GM19035 (cell line): ENCODE data around the gene IKZF3.
"Not testable (repeated sequence)": the region's sequence is repeated elsewhere in the genome, so short reads cannot be mapped to it uniquely, and the experiment has no call there.

ENCODE experiments used
- ATAC-seq: cut with Tn5 transposase; IDR thresholded peaks from one replicate; pipeline ENCODE4 v1.9.1; 2021; ENCODE audit not compliant: unreplicated experiment

IKZF3 gene

DNA sequence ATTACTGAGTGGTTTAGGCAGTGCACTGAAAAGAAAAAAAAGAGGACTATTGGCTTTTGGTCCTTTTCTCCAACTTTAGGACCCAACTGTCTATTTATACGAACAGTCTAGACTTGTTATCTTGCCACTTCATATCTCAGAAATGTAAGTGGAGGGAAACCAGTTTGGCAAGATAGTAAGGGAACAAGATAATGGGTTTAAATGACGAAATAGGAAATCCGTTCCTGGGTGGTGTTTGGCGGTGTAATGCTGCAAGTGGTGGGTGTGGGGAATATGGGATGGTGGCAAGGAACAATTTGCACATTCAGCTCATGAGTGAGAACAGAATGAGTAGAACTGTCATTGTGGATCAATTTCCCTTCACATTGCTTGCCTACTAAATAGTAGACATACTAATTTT, 81.6 kb downstream of the IKZF3 start:
- no peak for ATAC-seq

DNA sequence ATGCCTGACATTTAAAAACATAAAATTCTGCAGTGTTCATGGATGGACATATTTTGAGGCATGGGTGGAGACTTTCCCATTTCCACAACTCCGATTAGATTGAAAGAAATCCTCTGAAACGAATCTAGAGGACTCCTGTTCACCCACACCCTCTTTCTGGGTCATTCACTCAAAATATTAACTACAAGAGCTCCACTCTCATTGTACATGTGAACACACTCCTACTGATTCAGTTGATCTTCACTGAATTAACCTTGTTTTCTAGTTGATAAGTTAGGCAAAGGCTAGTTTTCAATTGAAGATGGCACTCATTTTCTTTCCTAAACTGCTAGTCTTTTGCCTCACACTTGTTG, 82.3 kb downstream of the IKZF3 start:
- no peak for ATAC-seq

DNA sequence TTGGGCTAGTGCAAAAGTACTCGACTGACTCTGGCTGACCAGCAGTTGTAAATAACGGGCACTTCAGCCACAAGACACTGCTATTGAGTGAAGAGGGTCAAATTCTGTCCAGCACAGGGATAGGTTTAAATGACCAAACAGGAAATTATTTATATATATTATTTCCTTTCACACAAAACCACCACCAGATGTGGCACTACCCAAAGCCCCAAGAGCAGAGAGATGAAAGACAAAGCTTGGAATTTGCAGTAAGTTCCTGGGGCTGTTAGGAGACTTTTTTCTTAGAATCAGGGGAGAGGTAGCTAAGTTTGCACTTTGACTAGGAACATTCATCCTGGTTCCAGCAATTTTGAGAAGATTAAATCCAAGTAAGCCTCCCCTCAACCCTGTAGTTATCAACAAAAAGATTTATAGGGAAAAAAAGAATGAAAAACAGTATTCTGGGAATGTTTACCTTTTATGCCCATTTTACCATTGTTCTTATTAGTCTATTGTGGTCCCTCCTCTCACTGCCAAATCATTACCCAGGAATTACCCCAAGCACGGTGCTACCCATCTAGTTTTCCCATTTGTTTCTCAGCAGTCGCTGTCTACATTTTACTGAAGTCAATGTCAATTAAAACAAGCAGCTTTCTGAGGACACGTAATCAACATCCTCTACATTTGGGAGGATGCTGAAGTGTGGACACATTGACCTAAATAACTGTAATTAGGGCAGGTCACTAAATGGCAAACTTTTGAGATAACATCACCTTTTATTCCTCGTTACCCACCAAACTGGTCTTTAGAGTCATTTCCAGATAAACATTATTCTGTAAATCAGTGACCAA, 82.9 kb downstream of the IKZF3 start:
- no peak for ATAC-seq

DNA sequence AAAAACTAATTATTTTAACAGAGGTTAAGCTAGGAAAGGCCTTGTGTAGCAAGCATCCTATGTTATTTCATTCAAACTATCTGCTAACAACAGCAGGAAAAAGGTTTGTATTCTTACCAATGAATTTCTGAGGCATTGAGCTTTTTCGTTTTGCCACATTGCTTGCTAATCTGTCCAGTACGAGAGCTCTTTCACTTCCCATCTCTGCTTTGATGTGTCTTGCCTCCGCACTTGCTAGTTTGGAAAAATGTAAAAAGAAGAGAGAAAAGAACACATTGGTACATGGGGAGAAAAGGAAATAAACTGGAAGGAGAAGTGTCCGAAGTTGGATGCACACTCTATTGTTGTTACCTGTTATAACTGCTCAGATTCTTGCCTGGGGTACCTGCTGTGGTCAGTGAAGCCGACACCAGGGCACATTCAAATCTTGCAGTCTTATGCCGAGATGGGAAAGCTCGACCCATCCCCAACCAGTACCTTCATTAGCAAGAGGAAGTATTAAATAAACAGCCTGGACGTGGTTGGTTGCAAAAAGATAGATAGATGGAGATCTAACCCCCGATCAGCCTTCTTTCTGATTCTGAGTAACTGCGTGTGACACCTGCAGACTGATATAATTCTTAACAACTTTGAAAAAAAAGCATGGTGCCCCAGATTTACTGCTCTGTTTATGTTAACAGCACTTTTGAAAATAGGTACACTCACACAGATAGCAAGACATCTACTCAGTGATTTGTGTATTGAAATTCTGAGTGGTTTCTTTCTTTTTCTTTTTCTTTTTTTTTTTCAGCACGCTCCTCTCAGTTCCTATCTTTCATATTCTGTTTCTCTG, 86.4 kb downstream of the IKZF3 start:
- peak; percentile 49 for ATAC-seq

DNA sequence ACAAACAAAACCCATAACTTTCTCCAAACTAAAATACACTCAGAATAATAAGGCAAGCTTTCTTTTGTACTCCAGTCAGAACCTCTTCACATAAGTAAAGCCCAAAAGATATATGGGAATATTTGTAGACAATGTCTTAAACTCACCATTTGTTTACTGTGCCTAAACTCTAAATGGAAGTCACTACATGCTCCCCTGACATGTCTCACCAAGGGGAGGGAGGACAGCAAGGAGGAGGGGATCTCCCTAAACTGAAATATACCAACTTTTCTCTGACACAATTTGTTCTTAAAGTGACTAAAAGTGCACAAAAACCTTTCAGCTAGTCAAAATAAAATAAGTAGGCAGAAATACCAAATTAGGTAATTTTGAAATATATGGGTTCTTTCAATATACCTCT, 87.9 kb downstream of the IKZF3 start:
- no peak for ATAC-seq

DNA sequence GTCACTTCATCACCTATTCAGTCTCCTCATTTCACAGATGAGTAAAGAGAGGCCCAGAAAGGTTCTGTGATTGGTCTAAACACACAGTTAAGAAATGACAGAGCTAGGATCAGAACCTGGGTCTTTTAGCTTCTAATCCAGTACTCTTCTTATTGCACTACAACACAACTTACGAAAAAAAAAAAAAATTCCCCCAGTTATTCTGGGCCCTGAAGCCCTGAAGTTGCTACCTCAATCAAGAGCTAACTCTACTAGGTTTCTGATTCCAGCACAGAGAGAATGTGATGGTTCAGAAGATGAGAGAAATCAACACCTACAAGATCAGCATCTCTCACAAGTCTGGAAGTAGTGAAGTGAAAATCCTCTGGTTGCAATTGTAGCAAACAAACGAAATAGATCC, 89.1 kb downstream of the IKZF3 start:
- no peak for ATAC-seq

DNA sequence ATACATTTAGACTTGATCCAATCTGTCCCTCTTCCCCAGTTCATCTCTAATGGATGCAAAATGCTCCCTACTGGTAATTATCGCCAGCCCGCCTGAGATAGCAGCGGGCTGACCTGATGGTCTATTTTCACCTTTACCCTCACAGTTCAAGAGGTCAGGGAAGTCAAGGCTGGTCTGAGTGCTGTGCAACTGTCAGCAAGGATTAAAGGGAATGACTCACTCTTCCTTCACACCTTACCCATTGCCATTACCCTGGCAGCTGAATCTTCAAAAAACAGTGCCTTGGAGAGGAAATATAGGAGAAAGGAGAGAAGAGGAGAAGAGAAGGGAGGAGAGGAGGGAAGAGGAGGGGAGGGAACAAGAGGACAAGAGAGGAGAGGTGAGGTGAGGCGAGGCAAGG, 90.1 kb downstream of the IKZF3 start:
- ATAC-seq = no peak

DNA sequence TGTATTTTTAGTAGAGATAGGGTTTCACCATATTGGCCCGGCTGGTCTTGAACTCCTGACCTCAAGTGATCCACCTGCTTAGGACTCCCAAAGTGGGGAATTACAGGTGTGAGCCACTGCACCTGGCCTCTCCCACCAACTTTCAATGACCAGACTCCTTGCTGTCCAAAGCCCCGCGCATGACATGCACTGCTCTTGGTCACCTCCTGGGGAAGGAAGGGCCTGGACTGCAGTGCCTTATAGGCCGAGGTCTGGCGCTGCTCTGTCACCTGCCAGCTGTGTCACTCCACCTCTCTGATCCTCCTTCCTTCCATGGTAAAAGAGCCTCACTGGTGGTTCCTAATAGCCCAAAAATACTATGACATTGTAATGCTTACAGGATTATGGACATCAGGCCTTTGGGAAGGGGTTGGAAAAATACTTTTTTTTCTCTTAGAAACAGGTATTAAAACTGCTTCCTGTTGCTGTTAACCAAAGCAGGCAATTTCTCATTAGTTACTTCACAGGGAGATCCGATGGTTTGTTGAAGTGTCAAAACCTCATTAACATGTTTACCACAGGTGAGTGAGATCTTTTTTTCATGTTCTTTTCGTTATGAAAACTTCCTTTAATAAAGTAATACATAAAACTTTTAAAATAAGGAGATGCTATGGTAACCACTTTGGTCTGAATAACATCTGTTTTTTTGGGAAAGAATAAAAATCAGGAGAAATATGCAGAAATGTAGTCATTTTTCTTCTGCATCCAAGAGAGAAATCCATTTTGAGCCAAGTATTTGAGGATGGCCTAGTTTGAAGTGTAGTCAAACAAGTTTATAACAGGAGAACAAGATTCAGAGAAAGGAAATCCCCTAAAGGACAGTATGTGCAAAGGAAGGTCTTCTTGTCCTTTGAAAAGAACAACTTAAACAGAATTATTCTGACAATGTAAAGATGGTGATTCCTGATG, 90.9 kb downstream of the IKZF3 start:
- ATAC-seq = no peak

DNA sequence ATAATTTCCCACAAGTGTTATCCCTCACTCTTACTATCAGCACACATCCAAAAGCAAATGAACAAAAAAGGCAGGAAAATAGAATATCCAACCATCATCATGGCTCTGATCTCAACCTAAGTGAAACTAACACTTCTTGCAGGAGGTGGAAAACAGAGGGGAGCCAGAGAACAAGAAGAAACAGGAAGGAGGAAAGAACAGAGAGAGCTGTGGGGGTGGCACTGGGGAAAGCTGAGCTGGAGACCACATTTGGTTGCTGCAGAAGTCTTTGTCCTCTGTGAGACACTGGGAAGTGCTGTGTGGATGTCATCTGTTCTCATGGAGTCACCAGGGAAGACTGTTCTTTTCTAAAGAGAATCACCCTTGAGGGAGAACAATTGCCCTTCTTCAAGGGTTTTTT, 91.7 kb downstream of the IKZF3 start:
- no peak for ATAC-seq

DNA sequence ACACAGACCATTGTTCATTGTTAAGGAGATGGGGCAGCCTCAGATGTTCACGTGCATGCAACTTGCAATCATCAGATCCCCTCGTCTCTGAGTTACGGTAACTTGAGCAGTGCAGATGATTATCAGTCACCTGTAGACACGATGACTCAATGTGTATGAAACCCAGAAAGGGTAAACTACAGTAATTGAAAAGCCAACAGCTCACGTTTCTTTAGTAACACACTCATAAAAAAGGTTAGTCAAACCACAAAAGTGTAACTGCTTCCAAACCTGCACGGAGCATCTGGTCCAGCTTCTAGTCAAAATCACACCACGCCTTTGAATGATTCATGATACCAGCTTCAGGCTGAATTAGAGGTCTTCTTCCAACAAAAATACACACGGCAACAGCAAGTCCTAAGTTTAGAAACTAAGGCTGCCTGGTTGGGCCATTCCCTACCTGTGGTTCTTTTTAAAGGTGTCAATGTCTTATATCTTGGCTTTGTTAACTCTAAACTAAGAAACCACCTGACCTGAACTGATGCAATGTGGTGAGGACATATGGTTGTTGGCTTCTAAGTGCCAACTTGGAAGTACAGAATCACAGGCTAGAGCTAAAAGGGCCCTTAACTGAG, 94.0 kb downstream of the IKZF3 start:
- peak; percentile 49 for ATAC-seq

DNA sequence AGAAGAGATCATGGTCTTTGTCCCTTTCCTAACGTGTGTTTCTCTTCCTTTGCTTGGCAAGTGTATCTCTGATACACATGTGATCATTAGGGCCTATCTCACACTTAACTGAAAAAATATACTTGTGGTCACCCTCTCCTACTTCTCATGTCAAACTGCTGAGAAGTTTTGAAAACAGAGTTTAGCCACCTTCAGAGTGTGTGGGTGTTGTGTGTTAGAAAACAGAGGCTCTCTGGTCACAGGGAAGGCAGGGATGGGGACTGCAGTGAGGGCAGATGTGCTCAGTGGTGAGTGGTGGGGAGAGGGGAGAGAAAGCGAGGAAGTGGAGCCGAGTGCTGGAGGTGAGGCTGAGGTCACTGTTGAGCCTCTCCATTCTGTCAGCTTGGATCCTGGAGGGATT, 97.0 kb downstream of the IKZF3 start:
- no peak for ATAC-seq

DNA sequence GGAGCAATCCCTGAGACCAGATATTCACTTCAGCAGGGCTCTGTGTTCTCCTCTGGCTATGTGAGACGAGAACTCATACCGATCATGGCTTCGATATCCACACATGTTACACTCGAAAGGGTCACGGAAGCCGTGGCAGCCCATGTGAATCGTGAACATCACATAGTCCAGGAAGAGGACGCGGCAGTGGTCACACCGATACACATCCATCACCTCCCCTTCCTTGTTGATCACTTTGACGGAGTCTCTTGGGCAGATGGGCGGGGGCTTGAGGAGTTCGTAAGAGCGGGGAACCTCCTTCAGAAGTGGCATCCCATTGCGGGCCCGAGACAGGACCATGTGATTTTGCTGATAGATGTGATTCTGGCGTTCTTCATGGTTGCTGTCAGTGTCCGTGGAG, 98.3 kb downstream of the IKZF3 start:
- ATAC-seq = no peak

DNA sequence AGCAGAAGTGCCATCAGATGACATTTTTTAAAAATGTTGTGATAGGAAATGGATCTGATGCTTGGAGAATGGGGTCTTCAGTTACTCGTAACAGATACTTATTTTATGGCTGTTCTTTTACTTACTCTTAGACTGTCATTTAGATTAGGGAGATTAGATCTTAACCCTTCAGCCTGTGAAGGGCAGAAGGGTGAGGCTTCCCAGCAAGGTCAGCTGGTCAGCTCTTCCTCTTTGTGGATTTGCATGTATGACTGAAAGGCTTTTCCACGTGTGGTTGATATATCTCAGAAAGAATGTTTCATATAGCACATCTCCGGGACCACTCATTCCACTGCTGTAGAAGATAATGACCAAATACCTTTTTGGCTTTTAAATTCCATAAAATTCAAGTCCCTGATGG, 98.9 kb downstream of the IKZF3 start:
- no peak for ATAC-seq

DNA sequence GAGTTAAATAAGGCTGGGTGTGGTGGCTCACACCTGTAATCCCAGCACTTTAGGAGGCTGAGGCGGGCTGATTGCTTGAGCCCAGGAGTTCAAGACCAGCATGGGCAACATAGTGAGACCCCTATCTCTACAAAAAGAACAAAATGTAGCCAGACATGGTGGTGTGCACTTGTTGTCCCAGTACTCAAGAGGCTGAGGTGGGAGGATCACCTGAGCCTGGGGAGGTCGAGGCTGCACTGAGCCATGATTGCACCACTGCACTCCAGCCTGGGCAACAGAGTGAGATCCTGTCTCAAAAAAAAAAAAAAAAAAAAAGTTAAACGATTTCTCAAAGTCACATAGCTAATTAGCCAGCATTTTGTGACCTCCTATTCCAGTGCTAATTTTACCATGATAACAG, 99.9 kb downstream of the IKZF3 start:
- not testable (repeated sequence) for ATAC-seq

DNA sequence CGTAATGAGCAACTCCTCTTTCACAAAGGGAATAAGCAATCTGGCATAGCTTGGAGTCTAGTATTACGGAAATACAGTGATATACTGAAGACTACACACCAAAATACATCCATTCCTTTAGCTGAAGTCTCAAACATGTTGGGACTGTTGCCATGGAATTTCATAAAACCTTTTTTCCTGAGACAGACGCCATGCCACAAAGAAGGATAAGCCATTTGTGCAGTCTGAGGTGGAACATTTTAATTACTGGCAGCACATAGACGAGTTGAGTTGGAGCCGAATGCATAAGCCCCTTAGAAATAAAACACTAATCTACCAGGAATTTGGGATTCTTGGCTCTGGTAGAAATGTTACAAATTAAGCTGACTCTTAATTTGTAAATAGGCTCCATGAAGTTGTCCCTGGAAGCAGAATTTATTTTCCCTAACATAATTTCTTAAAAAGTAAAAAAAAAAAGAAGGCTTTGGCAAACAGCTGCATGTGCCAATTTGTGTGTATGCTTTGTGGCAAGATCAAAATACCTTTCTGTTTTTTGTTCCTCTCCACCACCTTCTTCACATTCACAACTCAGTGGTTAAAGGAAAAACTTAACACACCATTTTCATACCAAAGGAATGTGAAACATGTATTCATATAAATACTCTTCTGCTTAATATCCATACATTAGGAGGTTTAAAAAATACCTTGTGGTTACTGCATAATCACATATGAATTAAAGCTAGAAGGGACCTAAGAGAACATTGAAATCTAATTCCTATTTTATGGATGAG, 100.9 kb downstream of the IKZF3 start:
- no peak for ATAC-seq

DNA sequence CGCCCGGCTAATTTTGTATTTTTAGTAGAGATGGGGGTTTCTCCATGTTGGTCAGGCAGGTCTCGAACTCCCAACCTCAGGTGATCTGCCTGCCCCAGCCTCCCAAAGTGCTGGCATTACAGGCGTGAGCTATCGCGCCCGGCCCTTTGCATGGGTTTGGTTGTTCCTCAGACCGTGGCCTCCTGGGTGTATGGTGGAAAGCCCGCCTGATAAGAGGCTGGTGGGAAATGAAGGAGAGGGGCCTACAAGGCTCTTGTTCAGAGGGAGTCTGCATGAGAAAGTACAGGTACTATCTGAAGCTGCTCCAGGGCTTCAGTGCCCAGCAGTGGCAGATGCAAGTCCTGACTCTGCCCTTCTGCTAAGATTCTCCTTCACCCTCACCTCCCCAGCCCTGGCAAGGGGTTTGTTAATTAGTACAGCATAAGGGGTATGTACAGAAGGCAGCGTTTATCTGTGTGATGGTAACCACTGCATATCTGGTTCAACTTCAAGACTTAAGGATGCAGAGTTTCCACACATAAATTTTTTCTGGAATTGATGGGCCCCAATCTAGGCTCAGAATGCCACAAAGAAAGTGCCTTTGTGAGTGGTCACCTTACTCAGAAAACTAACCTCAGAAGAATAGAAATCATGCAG, 102.1 kb downstream of the IKZF3 start:
- no peak for ATAC-seq

DNA sequence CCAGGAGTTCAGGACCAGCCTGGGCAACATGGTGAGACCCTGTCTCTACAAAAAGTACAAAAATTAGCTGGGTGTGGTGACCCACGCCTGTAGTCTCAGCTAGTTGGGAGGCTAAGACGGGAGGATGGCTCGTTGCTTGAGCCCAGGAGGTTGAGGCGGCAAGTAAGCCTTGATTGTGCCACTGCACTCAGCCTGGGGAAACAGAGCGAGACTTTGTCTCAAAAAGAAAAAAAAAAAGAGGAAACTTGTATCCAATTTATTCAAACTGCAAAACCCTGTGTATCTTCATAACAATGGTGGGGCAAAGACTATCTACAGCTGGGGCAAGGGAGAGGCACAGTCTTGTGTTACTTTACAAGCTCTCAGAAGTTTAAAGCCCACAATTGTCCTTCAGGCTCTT, 104.9 kb downstream of the IKZF3 start:
- no peak for ATAC-seq

DNA sequence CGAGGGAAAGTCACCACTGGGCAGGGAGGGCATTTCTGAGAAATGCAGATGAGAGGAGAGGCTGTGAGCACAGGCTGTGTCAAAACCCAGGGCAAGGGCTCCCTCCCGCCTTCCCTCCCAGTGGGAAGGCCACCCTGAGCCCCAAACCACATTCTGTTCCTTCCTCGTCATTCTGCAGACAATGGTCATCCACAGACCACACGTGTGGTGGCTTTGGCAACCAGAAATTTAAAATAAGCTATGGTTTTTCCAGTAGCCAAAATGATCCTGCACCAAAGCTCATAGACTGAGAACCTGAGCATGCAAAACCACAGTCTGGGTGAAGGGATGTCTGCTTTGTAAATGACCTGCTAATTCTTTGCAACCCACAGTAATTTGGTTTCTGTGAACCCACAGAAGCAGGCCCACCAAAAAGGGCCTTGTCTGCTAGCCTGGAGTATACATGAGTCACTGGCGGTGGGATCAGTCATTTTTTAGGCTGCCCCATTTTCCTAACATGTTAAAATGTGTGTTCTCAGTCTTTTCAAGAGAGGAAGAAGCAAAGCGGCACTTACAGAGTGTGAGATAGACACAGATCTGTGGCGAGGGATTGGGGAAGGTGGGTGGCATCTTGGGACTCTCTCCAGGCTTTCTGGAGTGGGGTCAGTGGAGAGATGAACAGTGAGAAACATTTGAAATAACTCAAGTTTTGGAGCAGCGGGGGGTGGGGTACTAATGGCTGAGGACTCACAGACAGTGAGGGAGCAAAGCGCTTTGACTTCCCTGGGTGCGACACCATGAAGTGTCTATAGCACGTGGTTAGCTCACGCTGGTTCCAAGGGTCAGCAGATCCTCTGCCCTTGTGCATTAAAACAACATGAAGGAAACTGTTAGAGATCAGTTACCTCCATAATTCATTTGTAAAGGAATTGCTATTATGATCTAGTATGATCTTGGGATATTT, 105.9 kb downstream of the IKZF3 start:
- no peak for ATAC-seq
